ENCODE measurements around the gene MYBBP1A.

MYBBP1A gene

DNA sequence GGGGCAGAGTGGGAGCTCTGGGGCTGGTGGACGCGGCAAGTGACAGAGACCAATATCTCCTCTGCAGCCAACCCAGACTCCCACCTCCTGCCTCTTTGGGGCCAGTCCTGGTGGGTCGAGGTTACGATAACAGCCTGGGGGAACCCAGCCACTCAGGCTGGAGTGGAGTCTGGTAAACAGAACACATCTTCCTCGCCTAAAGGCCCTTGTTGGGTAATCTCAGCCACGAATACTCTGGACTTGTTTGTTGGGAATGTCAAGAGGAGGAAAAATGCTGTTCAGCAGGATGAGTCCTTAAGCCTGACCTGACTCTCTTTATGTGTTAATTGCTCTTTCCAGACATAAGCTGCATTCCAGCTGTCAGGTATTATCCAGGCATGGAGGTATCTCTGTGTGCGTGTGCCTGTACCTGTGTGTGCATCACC lies 64.5 kb downstream of the MYBBP1A start:
- H3K4me3 ChIP-seq (ENCODE audit: low read depth, low read length) = no peak overlapping the region
- no peak for DNase-seq (ENCODE audit: low read depth)
- TF ChIP-seq, protein P1, sequence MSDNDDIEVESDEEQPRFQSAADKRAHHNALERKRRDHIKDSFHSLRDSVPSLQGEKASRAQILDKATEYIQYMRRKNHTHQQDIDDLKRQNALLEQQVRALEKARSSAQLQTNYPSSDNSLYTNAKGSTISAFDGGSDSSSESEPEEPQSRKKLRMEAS (IDR thresholded peaks at IDR 0.05; ENCODE audit: low read depth, low read length) = no peak
- TF ChIP-seq POLR2A (IDR thresholded peaks at IDR 0.05; ENCODE audit: extremely low read depth, insufficient read length) = no peak
- TF ChIP-seq, protein P2, sequence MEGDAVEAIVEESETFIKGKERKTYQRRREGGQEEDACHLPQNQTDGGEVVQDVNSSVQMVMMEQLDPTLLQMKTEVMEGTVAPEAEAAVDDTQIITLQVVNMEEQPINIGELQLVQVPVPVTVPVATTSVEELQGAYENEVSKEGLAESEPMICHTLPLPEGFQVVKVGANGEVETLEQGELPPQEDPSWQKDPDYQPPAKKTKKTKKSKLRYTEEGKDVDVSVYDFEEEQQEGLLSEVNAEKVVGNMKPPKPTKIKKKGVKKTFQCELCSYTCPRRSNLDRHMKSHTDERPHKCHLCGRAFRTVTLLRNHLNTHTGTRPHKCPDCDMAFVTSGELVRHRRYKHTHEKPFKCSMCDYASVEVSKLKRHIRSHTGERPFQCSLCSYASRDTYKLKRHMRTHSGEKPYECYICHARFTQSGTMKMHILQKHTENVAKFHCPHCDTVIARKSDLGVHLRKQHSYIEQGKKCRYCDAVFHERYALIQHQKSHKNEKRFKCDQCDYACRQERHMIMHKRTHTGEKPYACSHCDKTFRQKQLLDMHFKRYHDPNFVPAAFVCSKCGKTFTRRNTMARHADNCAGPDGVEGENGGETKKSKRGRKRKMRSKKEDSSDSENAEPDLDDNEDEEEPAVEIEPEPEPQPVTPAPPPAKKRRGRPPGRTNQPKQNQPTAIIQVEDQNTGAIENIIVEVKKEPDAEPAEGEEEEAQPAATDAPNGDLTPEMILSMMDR (IDR thresholded peaks at IDR 0.05; ENCODE audit: low read depth, low read length) = no peak
- TF ChIP-seq MYC (IDR thresholded peaks at IDR 0.05; ENCODE audit: low read depth, low read length) = no peak

DNA sequence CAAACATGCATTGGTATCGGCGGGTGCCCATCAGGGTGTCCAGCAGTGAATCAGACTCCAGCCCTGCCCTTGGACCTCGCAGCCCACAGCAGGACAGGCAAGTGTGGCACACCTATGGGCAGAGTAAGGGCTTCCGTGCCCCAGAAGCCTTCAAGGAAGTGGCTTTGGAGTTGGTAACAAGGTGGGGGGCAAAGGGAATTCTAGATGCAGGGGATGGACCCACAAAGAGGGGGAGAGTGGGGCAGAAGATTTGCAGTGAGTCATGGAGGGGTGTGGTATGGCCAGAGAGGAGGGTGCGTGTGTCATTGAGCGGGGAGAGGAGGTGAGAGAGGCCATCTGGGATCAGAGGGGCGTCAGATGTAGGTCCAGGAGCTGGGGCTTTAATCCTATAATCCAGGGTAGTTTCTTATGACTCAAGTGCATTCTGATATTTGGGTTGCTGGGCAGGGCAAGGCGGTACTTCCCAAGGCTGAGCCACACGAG lies 65.0 kb downstream of the MYBBP1A start:
- no peak overlapping the region for H3K4me3 ChIP-seq (ENCODE audit: low read depth, low read length)
- TF ChIP-seq, protein P1 (IDR thresholded peaks at IDR 0.05; ENCODE audit: low read depth, low read length) = no peak
- TF ChIP-seq POLR2A (IDR thresholded peaks at IDR 0.05; ENCODE audit: extremely low read depth, insufficient read length) (no peak), MYC (IDR thresholded peaks at IDR 0.05; ENCODE audit: low read depth, low read length) (no peak)
- TF ChIP-seq, protein P2 (IDR thresholded peaks at IDR 0.05; ENCODE audit: low read depth, low read length) = no peak
- DNase-seq (ENCODE audit: low read depth) = no peak

DNA sequence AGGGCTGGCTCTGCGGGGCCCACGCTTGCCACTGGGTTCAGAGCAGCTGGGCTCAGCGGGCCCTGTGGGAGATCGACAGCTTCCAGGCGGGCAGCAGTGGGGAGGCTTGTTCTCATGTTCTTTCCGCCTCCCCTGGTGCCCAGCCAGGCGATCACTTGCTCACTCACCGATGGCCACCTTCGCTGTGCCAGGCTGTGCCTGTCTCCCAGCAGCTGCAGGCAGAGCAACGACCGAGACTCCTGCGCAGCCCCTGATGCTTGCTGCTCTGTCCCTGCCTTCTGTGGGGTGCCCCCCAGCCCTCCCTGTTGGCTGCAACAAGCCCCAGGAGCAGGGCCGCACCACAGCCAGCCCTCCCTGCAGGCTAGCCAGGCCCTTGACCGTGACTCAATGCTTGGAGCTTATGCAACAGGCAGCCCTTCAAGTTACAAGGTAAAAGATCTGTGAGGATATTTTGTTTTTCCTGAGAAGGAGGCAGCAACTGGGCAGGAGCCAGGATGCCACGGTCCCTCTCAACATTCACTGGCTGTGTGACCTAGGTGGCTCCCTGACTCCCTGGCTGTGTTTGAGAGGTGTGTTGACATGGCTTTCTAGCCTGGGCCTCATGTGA lies 66.1 kb downstream of the MYBBP1A start:
- DNase-seq (ENCODE audit: low read depth) = no peak
- H3K4me3 ChIP-seq (ENCODE audit: low read depth, low read length) = no peak overlapping the region
- TF ChIP-seq, protein P1 (IDR thresholded peaks at IDR 0.05; ENCODE audit: low read depth, low read length) = no peak
- TF ChIP-seq, protein P2 (IDR thresholded peaks at IDR 0.05; ENCODE audit: low read depth, low read length) = no peak
- TF ChIP-seq MYC (IDR thresholded peaks at IDR 0.05; ENCODE audit: low read depth, low read length) (no peak), POLR2A (IDR thresholded peaks at IDR 0.05; ENCODE audit: extremely low read depth, insufficient read length) (no peak)

Measured in NB4 (cell line).